Activated naive CD4-positive, alpha-beta T cell treated with anti-CD3 and anti-CD28 coated beads, Interleukin-2, amount 50 U/mL, for 72 hours (primary cell): ENCODE results near the gene PLTP. TPM values are rescaled to one million over a fixed set of nuclear protein-coding genes. Genes with fewer than 3 reads are reported as not detected.
"Not testable (repeated sequence)": the region's sequence is repeated elsewhere in the genome, so short reads cannot be mapped to it uniquely, and the experiment has no call there.

Source experiments
- ATAC-seq, 2 donors: fragments of 150-1000 bp; cut with Tn5 transposase; 2 replicates each; pipeline ENCODE4 v1.10.0; 2021; ENCODE audit warnings: mild to moderate bottlenecking in 2 of 2, moderate library complexity in 2 of 2
- DNase-seq, 2 donors: peaks; one replicate each; pipeline ENCODE4 v3.0.0; 2021 to 2022; ENCODE audit warnings: low spot score in 2 of 2
- H3K27ac Mint-ChIP-seq, 2 donors: one replicate each; pipeline ENCODE4 v1.8.0; 2022; ENCODE audit warnings: mild to moderate bottlenecking in 2 of 2, mixed read lengths in 2 of 2
- H3K36me3 Mint-ChIP-seq, 2 donors: one replicate each; pipeline ENCODE4 v1.8.0; 2022; ENCODE audit warnings: mixed read lengths in 2 of 2
- H3K9me3 Mint-ChIP-seq, 2 donors: one replicate each; pipeline ENCODE4 v1.8.0; 2022; ENCODE audit warnings: mixed read lengths in 2 of 2
- total RNA-seq, 2 donors: library from RNA; stranded (reverse); gene quantifications; one replicate each; pipeline ENCODE4 v1.2.3, GENCODE V29; 2022

Gene PLTP
- total RNA-seq, 2 donors from 2014 or later: 11.0 to 12.9 TPM

- DNase-seq (no peak), ATAC-seq (no peak)
- peaks cover 0 to 4% of the 10 kb centered on the region in 2 donors for H3K9me3 Mint-ChIP-seq
- H3K27ac Mint-ChIP-seq: no peak overlapping the region
- H3K36me3 Mint-ChIP-seq: no peaks in the 10 kb centered on the region
Observed at GRCh38 chr20:45912344-45912682, 358 bp upstream of the PLTP start.

GRCh38 chr20:45910670-45911485 is 1.1 kb downstream of the PLTP start:
- H3K9me3 Mint-ChIP-seq: peaks cover 0 to 4% of the 10 kb centered on the region in 2 donors
- DNase-seq (peak; percentile 91 to 98), ATAC-seq (peak; percentile 92 to 96)
- H3K27ac Mint-ChIP-seq: peak overlapping the region; percentile 78
- no peaks in the 10 kb centered on the region for H3K36me3 Mint-ChIP-seq

GRCh38 chr20:45909817-45910669 is 1.9 kb downstream of the PLTP start:
- Mint-ChIP-seq H3K36me3 (no peaks in the 10 kb centered on the region), H3K27ac (peak overlapping the region; percentile 78), H3K9me3 (peaks cover 0 to 4% of the 10 kb centered on the region in 2 donors)
- DNase-seq (no peak), ATAC-seq (no peak)

- DNase-seq: no peak
- peaks cover 0 to 4% of the 10 kb centered on the region in 2 donors for H3K9me3 Mint-ChIP-seq
- no peak for ATAC-seq
- H3K27ac Mint-ChIP-seq: no peak overlapping the region
- no peaks in the 10 kb centered on the region for H3K36me3 Mint-ChIP-seq
Observed at GRCh38 chr20:45909336-45909808, 2.6 kb downstream of the PLTP start.

GRCh38 chr20:45908084-45908483 is 3.9 kb downstream of the PLTP start:
- DNase-seq (no peak), ATAC-seq (no peak)
- Mint-ChIP-seq H3K9me3 (peaks cover 0 to 4% of the 10 kb centered on the region in 2 donors), H3K27ac (no peak overlapping the region), H3K36me3 (no peaks in the 10 kb centered on the region)

GRCh38 chr20:45907219-45907948 is 4.6 kb downstream of the PLTP start:
- ATAC-seq (no peak), DNase-seq (no peak)
- H3K9me3 Mint-ChIP-seq: peaks cover 0 to 4% of the 10 kb centered on the region in 2 donors
- no peaks in the 10 kb centered on the region for H3K36me3 Mint-ChIP-seq
- no peak overlapping the region for H3K27ac Mint-ChIP-seq

GRCh38 chr20:45905505-45906079 is 6.4 kb downstream of the PLTP start:
- peaks cover 0 to under 1% of the 10 kb centered on the region in 2 donors for H3K9me3 Mint-ChIP-seq
- no peaks in the 10 kb centered on the region for H3K36me3 Mint-ChIP-seq
- no peak overlapping the region for H3K27ac Mint-ChIP-seq
- no peak for ATAC-seq
- no peak for DNase-seq

GRCh38 chr20:45904583-45905504 is 7.1 kb downstream of the PLTP start:
- ATAC-seq: no peak
- no peaks in the 10 kb centered on the region for H3K36me3 Mint-ChIP-seq
- peak overlapping the region in 1 of 2 donors; percentile 7 for H3K27ac Mint-ChIP-seq
- no peak for DNase-seq
- H3K9me3 Mint-ChIP-seq: no peaks in the 10 kb centered on the region

GRCh38 chr20:45902199-45902701 is 9.7 kb downstream of the PLTP start:
- no peaks in the 10 kb centered on the region for H3K36me3 Mint-ChIP-seq
- ATAC-seq (no peak), DNase-seq (no peak)
- H3K27ac Mint-ChIP-seq: no peak overlapping the region
- no peaks in the 10 kb centered on the region for H3K9me3 Mint-ChIP-seq

GRCh38 chr20:45901332-45901731 is 10.6 kb downstream of the PLTP start:
- ATAC-seq, H3K36me3 Mint-ChIP-seq, H3K9me3 Mint-ChIP-seq, DNase-seq, H3K27ac Mint-ChIP-seq: not testable (repeated sequence)

GRCh38 chr20:45899046-45899835 is 12.7 kb downstream of the PLTP start:
- no peak overlapping the region for H3K27ac Mint-ChIP-seq
- ATAC-seq: peak in 1 of 2 donors; percentile 24
- DNase-seq: no peak
- no peaks in the 10 kb centered on the region for H3K9me3 Mint-ChIP-seq
- H3K36me3 Mint-ChIP-seq: peaks cover 0 to 2% of the 10 kb centered on the region in 2 donors

- DNase-seq (no peak), ATAC-seq (no peak)
- Mint-ChIP-seq H3K9me3 (no peaks in the 10 kb centered on the region), H3K27ac (no peak overlapping the region), H3K36me3 (peaks cover 0 to 8% of the 10 kb centered on the region in 2 donors)
Observed at GRCh38 chr20:45898285-45898684, 13.7 kb downstream of the PLTP start.

- DNase-seq: no peak
- H3K9me3 Mint-ChIP-seq: no peaks in the 10 kb centered on the region
- H3K36me3 Mint-ChIP-seq: peaks cover 0 to 8% of the 10 kb centered on the region in 2 donors
- H3K27ac Mint-ChIP-seq: no peak overlapping the region
- ATAC-seq: no peak
Observed at GRCh38 chr20:45897692-45898091, 14.3 kb downstream of the PLTP start.

- H3K27ac Mint-ChIP-seq: peak overlapping the region in 1 of 2 donors; percentile 9
- peaks cover 0 to 8% of the 10 kb centered on the region in 2 donors for H3K36me3 Mint-ChIP-seq
- DNase-seq (no peak), ATAC-seq (no peak)
- no peaks in the 10 kb centered on the region for H3K9me3 Mint-ChIP-seq
Observed at GRCh38 chr20:45897289-45897688, 14.7 kb downstream of the PLTP start.
